Lung (tissue), 12 donors: ENCODE measurements around the gene GPD1L. TPM values are rescaled to one million over a fixed set of nuclear protein-coding genes. Genes with fewer than 3 reads are reported as not detected.

Source experiments
- ATAC-seq: fragments of 200-7000 bp; cut with Tn5 transposase; one replicate; pipeline ENCODE4 v1.9.1; 2020; ENCODE audit warnings: moderate number of reproducible peaks; ENCODE audit not compliant: insufficient read depth, low FRiP score
- DNase-seq, 3 donors: peaks; one replicate each; pipeline ENCODE4 v3.0.0-alpha.2; 2013 to 2017
- H3K27ac ChIP-seq, 2 donors: one replicate each; pipeline ENCODE4 v1.5.1; 2013; ENCODE audit warnings: mild to moderate bottlenecking in 2 of 2, moderate library complexity in 2 of 2, control low read depth in 1 of 2, inconsistent platforms in 1 of 2, low read depth in 1 of 2, low read length in 1 of 2
- H3K27me3 ChIP-seq, 3 donors: one replicate each; pipeline ENCODE4 v1.5.1; 2013; ENCODE audit warnings: low read length in 2 of 3; ENCODE audit not compliant: control insufficient read depth in 3 of 3, insufficient read depth in 3 of 3
- H3K36me3 ChIP-seq, 4 donors: one replicate each; pipeline ENCODE4 v1.5.1; 2013; ENCODE audit warnings: low read length in 4 of 4, mild to moderate bottlenecking in 1 of 4, moderate library complexity in 1 of 4; ENCODE audit not compliant: control insufficient read depth in 4 of 4, insufficient read depth in 4 of 4
- H3K4me1 ChIP-seq, 5 donors: one replicate each; pipeline ENCODE4 v1.5.1; 2013; ENCODE audit warnings: low read length in 5 of 5, mild to moderate bottlenecking in 2 of 5, moderate library complexity in 1 of 5; ENCODE audit not compliant: control insufficient read depth in 5 of 5, insufficient read depth in 5 of 5
- H3K4me3 ChIP-seq: one replicate; pipeline ENCODE4 v1.5.1; 2013; ENCODE audit warnings: mild to moderate bottlenecking, control low read depth, moderate library complexity
- H3K9ac ChIP-seq, 2 donors: one replicate each; pipeline ENCODE4 v1.5.1; 2013; ENCODE audit warnings: low read length in 2 of 2, control low read depth in 1 of 2; ENCODE audit not compliant: insufficient read depth in 1 of 2
- H3K9me3 ChIP-seq, 4 donors: one replicate each; pipeline ENCODE4 v1.5.1; 2013; ENCODE audit warnings: low read length in 3 of 4, mild to moderate bottlenecking in 1 of 4, moderate library complexity in 1 of 4; ENCODE audit not compliant: control insufficient read depth in 4 of 4, insufficient read depth in 3 of 4
- CTCF ChIP-seq: IDR thresholded peaks from 2 replicates; pipeline ENCODE4 v1.5.1; 2012; ENCODE audit warnings: mild to moderate bottlenecking; ENCODE audit errors: control extremely low read depth, extremely low read depth
- WGBS, 2 donors: extraction: QIAGEN DNeasy Blood & Tissue Kit; methylation state at CpG; one replicate each; pipeline ENCODE4 v1.1.7; 2013; 5-methylcytosine and 5-hydroxymethylcytosine counted together
- polyA plus RNA-seq, 2 donors: library from polyadenylated mRNA; stranded (reverse); fragments of 200-250 nt; gene quantifications; one replicate each; pipeline ENCODE4 v1.2.1, GENCODE V29; 2013
- total RNA-seq, 2 donors: library from RNA; depleted of rRNA in 1 of 2; stranded (reverse); fragments of >200 nt in 1 of 2; gene quantifications; one replicate each; pipeline ENCODE4 v1.2.1, GENCODE V29; 2014 to 2021
- donor health status: control.
- donor health status: control.
- donor health status: Bipolar disorder and iron deficiency.
- donor health status: healthy.
- donor health status: DM: yes; HTN: yes; CAD: no.

The GPD1L gene
- total and polyA plus RNA-seq, 4 donors = 20.5 to 58.8 (median 37.1) TPM

- Histone ChIP-seq H3K4me1 (peaks cover 0 to 7% (median 0%) of the 10 kb centered on the region in 5 donors), H3K27ac (no peak overlapping the region), H3K9ac (no peak overlapping the region), H3K4me3 (no peak overlapping the region), H3K9me3 (no peaks in the 10 kb centered on the region), H3K36me3 (peaks cover 2 to 30% (median 3%) of the 10 kb centered on the region in 4 donors), H3K27me3 (no peaks in the 10 kb centered on the region)
- no peak for ATAC-seq
- DNase-seq = no peak
- 92 to 94% methylated on average over 12 of the region's 12 CpGs for WGBS, 2 donors
- TF ChIP-seq CTCF = no peak
Measured at GRCh38 chr3:32153414-32154204, 47.2 kb downstream of the GPD1L start.

GRCh38 chr3:32154205-32154579 is 47.8 kb downstream of the GPD1L start:
- ATAC-seq = no peak
- Histone ChIP-seq H3K27ac (no peak overlapping the region), H3K36me3 (peaks cover 3 to 30% (median 7%) of the 10 kb centered on the region in 4 donors), H3K9ac (no peak overlapping the region), H3K9me3 (no peaks in the 10 kb centered on the region), H3K4me3 (no peak overlapping the region), H3K4me1 (peaks cover 0 to 7% (median 0%) of the 10 kb centered on the region in 5 donors), H3K27me3 (no peaks in the 10 kb centered on the region)
- peak in 1 of 3 donors; percentile 23 for DNase-seq
- TF ChIP-seq CTCF = no peak
- 90 to 95% methylated on average over 3 of the region's 3 CpGs for WGBS, 2 donors

- H3K36me3 ChIP-seq = peaks cover 5 to 33% (median 10%) of the 10 kb centered on the region in 4 donors
- 98 to 99% methylated on average over 3 of the region's 3 CpGs for WGBS, 2 donors
- no peak for ATAC-seq
Measured at GRCh38 chr3:32155117-32155516, 48.7 kb downstream of the GPD1L start.

More at GRCh38 chr3:32155117-32155516, 48.7 kb downstream of the GPD1L start:
- Histone ChIP-seq H3K9ac (no peak overlapping the region), H3K27ac (no peak overlapping the region), H3K4me3 (no peak overlapping the region), H3K9me3 (no peaks in the 10 kb centered on the region), H3K27me3 (no peaks in the 10 kb centered on the region), H3K4me1 (peaks cover 0 to 7% (median 0%) of the 10 kb centered on the region in 5 donors)
- no peak for DNase-seq
- no peak for TF ChIP-seq CTCF
